ENCODE measurements around the gene ANKH.

DNA sequence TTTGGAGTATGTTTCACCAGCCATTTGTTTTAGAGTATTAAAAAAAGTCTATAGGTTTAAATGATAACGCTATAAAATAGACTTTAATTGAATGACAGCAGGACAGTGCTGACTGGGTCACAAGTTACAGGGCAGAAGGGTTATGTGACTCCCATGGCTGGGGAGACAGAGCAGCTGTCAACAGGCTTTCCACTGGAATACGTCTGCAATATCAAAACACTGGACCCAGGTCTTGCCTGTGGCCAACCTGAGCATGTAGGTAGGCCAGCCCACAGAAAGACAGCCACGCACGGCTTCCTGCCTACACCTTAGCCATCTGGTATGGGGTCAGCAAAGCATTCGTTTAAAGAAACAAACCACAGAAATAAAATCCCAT is 126.4 kb downstream of the ANKH start:
- TF ChIP-seq, protein P1, sequence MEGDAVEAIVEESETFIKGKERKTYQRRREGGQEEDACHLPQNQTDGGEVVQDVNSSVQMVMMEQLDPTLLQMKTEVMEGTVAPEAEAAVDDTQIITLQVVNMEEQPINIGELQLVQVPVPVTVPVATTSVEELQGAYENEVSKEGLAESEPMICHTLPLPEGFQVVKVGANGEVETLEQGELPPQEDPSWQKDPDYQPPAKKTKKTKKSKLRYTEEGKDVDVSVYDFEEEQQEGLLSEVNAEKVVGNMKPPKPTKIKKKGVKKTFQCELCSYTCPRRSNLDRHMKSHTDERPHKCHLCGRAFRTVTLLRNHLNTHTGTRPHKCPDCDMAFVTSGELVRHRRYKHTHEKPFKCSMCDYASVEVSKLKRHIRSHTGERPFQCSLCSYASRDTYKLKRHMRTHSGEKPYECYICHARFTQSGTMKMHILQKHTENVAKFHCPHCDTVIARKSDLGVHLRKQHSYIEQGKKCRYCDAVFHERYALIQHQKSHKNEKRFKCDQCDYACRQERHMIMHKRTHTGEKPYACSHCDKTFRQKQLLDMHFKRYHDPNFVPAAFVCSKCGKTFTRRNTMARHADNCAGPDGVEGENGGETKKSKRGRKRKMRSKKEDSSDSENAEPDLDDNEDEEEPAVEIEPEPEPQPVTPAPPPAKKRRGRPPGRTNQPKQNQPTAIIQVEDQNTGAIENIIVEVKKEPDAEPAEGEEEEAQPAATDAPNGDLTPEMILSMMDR (IDR thresholded peaks at IDR 0.05; ENCODE audit: borderline replicate concordance, extremely low read depth, low read length, poor library complexity, severe bottlenecking) = no peak
- TF ChIP-seq EZH2 (IDR thresholded peaks at IDR 0.05; ENCODE audit: borderline replicate concordance, low read depth, low read length, severe bottlenecking) = no peak

Data from DND-41 (cell line).